GM06990 (cell line): ENCODE results near the gene TXNRD3.

Experiments
- DNase-seq: peaks from one replicate; pipeline ENCODE4 v3.0.0-alpha.2; 2011; ENCODE audit not compliant: insufficient read length; ENCODE audit errors: extremely low read depth
- H3K27me3 ChIP-seq: replicated peaks from 2 replicates; pipeline ENCODE4 v1.6.0; 2011; ENCODE audit warnings: low read length; ENCODE audit not compliant: control insufficient read depth, insufficient read depth
- H3K36me3 ChIP-seq: 2 replicates; pipeline ENCODE4 v1.5.1; 2011; ENCODE audit warnings: low read length; ENCODE audit not compliant: control insufficient read depth, insufficient read depth
- H3K4me3 ChIP-seq: replicated peaks from 2 replicates; pipeline ENCODE4 v1.5.1; 2011; ENCODE audit warnings: low read depth, mild to moderate bottlenecking, control low read depth, low read length
- TF ChIP-seq, protein P1 (sequence below): IDR thresholded peaks from 2 replicates; pipeline ENCODE4 v1.5.1; 2011; ENCODE audit warnings: low read length, control low read depth, mild to moderate bottlenecking, inconsistent platforms; ENCODE audit not compliant: insufficient read depth, poor library complexity, severe bottlenecking

TXNRD3 gene

DNA sequence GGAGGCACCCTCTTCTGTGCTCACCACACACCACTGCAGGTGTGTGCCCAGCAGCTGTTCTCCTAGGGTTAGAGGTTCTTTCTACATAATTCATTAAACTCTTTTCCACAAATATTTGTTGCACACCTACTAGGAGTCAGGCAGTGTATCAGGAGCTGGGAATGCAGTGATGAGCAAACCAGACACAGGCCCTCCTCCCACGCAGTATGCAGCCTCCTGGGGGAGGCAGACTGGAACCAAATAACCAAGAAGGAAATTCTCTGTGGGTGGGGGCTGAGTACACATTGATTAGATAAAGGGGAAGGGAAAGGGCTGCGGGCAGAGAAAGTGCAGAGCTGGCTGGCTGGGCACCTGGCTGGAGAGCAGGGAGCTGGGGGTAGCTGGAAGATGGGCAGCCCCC is 77.7 kb downstream of the TXNRD3 start:
- TF ChIP-seq, protein P1, sequence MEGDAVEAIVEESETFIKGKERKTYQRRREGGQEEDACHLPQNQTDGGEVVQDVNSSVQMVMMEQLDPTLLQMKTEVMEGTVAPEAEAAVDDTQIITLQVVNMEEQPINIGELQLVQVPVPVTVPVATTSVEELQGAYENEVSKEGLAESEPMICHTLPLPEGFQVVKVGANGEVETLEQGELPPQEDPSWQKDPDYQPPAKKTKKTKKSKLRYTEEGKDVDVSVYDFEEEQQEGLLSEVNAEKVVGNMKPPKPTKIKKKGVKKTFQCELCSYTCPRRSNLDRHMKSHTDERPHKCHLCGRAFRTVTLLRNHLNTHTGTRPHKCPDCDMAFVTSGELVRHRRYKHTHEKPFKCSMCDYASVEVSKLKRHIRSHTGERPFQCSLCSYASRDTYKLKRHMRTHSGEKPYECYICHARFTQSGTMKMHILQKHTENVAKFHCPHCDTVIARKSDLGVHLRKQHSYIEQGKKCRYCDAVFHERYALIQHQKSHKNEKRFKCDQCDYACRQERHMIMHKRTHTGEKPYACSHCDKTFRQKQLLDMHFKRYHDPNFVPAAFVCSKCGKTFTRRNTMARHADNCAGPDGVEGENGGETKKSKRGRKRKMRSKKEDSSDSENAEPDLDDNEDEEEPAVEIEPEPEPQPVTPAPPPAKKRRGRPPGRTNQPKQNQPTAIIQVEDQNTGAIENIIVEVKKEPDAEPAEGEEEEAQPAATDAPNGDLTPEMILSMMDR, result no peak
- H3K4me3 ChIP-seq, result no peak overlapping the region
- no peaks in the 10 kb centered on the region; the same call in 1 of the 2 replicates for H3K27me3 ChIP-seq
- H3K36me3 ChIP-seq, result no peaks in the 10 kb centered on the region
- no peak for DNase-seq

DNA sequence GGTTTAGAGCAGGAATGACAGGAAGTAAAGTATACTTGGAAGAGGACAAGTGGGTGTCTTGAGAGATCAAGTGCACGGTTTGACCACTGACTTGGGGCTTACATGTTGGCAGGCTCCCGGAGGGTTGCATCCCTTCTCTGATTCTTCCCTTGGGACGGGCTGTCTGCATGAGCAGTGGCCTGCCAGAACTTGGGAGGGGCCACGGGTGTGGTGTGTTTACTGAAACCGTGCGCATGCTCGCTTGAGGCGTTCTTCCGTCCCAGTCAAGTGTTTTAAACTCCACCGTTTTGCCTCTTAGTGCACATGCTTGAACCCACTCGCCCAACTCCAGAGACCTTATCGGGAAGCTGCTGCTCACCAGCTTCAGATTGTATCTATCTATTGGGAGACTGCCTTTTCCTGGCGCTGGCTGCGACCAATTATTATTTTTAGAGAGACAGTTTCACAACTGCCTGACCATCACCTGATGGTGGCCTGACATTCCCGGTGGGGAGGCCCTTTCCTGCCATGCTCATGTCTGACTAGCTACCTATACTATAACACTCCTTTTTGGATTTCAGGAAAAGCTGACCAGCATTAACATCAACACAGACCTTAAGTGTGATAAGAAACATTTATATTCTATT is 81.3 kb downstream of the TXNRD3 start:
- no peak for DNase-seq
- TF ChIP-seq, protein P1, result no peak
- Histone ChIP-seq H3K4me3 (no peak overlapping the region), H3K36me3 (no peaks in the 10 kb centered on the region), H3K27me3 (peaks cover 1% of the 10 kb centered on the region)

DNA sequence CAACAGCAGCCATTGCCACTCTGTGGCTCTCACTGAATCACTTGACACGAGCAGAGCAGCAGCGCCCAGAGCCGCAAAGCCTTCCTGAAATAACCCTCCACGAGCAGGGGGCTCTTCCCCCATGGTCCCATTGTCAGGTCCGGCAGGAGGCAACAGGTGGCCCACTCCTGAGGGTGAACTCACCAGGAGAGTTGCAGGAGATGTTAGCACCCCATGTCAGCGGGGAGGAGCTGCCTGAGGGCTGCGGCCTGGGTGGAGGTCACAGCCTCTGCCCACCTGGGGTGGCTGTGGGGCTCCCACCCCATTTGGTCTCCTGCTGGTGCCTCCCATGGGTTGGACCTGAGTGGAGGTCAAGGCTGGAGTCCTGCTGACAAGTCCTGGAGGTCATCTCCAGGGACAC is 83.8 kb downstream of the TXNRD3 start:
- TF ChIP-seq, protein P1, result no peak
- DNase-seq, result no peak
- H3K27me3 ChIP-seq, result peaks cover 1% of the 10 kb centered on the region
- no peaks in the 10 kb centered on the region for H3K36me3 ChIP-seq
- H3K4me3 ChIP-seq, result no peak overlapping the region

DNA sequence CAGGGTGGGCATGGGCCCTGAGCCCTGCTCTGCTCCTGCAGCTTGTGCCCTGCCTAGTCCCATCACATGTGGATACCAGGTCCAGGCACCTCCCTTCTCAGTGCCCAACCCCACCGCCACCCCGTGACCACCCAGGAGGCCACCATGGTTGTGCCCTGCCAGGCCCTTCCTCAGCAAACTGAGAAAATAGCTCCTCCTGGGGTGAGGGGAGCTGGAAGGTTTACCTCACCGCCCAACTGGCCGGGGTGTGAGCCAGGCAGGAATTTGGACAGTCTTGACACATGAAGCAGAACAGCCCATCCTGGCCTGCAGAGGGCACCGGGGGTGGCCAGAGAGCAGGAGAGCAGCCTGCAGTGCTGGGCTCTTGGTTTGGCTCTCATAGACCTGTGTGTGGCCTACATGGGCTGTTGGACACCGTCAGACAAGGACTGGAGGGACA is 84.8 kb downstream of the TXNRD3 start:
- no peaks in the 10 kb centered on the region for H3K36me3 ChIP-seq
- TF ChIP-seq, protein P1, result no peak
- H3K4me3 ChIP-seq, result no peak overlapping the region
- H3K27me3 ChIP-seq, result peaks cover 1% of the 10 kb centered on the region
- DNase-seq, result no peak

DNA sequence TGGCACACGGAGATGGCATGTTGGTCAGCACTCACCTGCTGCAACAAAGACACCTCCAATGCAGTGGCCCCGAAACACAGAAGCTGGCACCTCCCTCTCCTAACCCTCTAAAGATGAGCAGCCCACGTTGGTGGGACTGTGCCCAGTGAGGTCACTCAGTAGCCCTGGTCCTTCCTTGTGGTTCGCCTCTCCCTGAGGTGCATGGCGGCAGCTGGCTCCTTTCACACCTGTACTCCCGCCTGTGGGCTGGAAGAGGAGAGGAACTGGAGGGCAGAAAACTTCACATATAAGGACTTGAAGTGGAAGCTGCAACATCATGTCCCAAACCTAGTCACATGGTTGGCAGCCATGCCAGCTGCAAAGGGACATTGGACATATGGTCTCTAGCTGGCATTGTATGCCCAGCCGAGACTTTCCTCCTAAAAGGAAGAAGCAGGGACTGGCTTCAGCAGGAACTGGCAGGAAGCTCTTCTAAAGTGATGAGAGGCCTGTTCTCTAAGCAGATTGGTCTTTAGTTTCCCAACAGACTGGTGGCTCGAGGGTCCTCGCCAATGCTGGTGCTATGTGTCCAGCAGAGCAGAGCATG is 85.4 kb downstream of the TXNRD3 start:
- H3K36me3 ChIP-seq, result no peaks in the 10 kb centered on the region
- no peak overlapping the region for H3K4me3 ChIP-seq
- peaks cover 1% of the 10 kb centered on the region for H3K27me3 ChIP-seq
- TF ChIP-seq, protein P1, result no peak
- DNase-seq, result no peak
